ENCODE measurements around the gene PPP6C.

The PPP6C gene

GRCh38 chr9:125156551-125156950, 33.1 kb downstream of the PPP6C start:
- in situ Hi-C loops (cut with HindIII; ENCODE audit: low sequenced_read_pairs) = no loop called here
- no peak for DNase-seq (ENCODE audit: low read depth)
- TF ChIP-seq CTCF (IDR thresholded peaks at IDR 0.05; ENCODE audit: low read depth, low read length, missing control alignments) = no peak
- no peak overlapping the region for H3K4me3 ChIP-seq (ENCODE audit: low read depth, low read length)

GRCh38 chr9:125153712-125154367, 35.8 kb downstream of the PPP6C start:
- in situ Hi-C loops (cut with HindIII; ENCODE audit: low sequenced_read_pairs) = no loop called here

GRCh38 chr9:125151730-125152129, 37.9 kb downstream of the PPP6C start:
- in situ Hi-C loops (cut with HindIII; ENCODE audit: low sequenced_read_pairs) = no loop called here
- no peak for DNase-seq (ENCODE audit: low read depth)
- H3K4me3 ChIP-seq (ENCODE audit: low read depth, low read length) = no peak overlapping the region
- TF ChIP-seq CTCF (IDR thresholded peaks at IDR 0.05; ENCODE audit: low read depth, low read length, missing control alignments) = no peak

More at GRCh38 chr9:125153712-125154367, 35.8 kb downstream of the PPP6C start:
- DNase-seq (ENCODE audit: low read depth) = no peak
- TF ChIP-seq CTCF (IDR thresholded peaks at IDR 0.05; ENCODE audit: low read depth, low read length, missing control alignments) = no peak
- H3K4me3 ChIP-seq (ENCODE audit: low read depth, low read length) = no peak overlapping the region

GRCh38 chr9:125150349-125151245, 39.0 kb downstream of the PPP6C start:
- no peak for TF ChIP-seq CTCF (IDR thresholded peaks at IDR 0.05; ENCODE audit: low read depth, low read length, missing control alignments)
- DNase-seq (ENCODE audit: low read depth) = no peak
- in situ Hi-C loops (cut with HindIII; ENCODE audit: low sequenced_read_pairs) = no loop called here
- no peak overlapping the region for H3K4me3 ChIP-seq (ENCODE audit: low read depth, low read length)

- no peak for TF ChIP-seq CTCF (IDR thresholded peaks at IDR 0.05; ENCODE audit: low read depth, low read length, missing control alignments)
- no peak for DNase-seq (ENCODE audit: low read depth)
- H3K4me3 ChIP-seq (ENCODE audit: low read depth, low read length) = no peak overlapping the region
- in situ Hi-C loops (cut with HindIII; ENCODE audit: low sequenced_read_pairs) = no loop called here
Observed at GRCh38 chr9:125147401-125147951, 42.1 kb downstream of the PPP6C start.

GRCh38 chr9:125146247-125146646, 43.4 kb downstream of the PPP6C start:
- peak; percentile 62 for DNase-seq (ENCODE audit: low read depth)
- H3K4me3 ChIP-seq (ENCODE audit: low read depth, low read length) = no peak overlapping the region
- in situ Hi-C loops (cut with HindIII; ENCODE audit: low sequenced_read_pairs) = no loop called here
- no peak for TF ChIP-seq CTCF (IDR thresholded peaks at IDR 0.05; ENCODE audit: low read depth, low read length, missing control alignments)

All from astrocyte of the cerebellum (primary cell).